HepG2 (cell line): ENCODE results near the gene CC2D1A. TPM values are rescaled to one million over a fixed set of nuclear protein-coding genes. Genes with fewer than 3 reads are reported as not detected.

Experiments used
- ETV6 ChIP-seq: sonication (generic); formaldehyde crosslinking; conservative IDR thresholded peaks from 2 replicates; pipeline ENCODE4 v1.4.0; 2020; ENCODE audit warnings: missing genetic modification reagents
- GPN1 ChIP-seq: sonication (generic); formaldehyde crosslinking; IDR thresholded peaks from 2 replicates; pipeline ENCODE4 v1.5.1; 2020; ENCODE audit warnings: missing genetic modification reagents, borderline replicate concordance
- HNRNPK ChIP-seq: fragments of 200-400 bp; formaldehyde crosslinking; IDR thresholded peaks from 2 replicates; pipeline ENCODE4 v1.6.1; 2018; ENCODE audit warnings: low read length, low read depth, moderate library complexity, mild to moderate bottlenecking; ENCODE audit not compliant: poor library complexity, severe bottlenecking
- NONO ChIP-seq, 2 experiments: fragments of 450-650 bp in 1 of 2; sonication (generic) in 1 of 2; formaldehyde crosslinking in 1 of 2; IDR thresholded peaks in 1 of 2; conservative IDR thresholded peaks in 1 of 2; 2 replicates each; pipeline versions ENCODE4 v1.6.1 to v1.8.0; 2017 to 2022; ENCODE audit warnings: mild to moderate bottlenecking in 1 of 2, missing genetic modification reagents in 1 of 2, moderate library complexity in 1 of 2
- NR1H2 ChIP-seq: sonication (generic); formaldehyde crosslinking; IDR thresholded peaks from 2 replicates; pipeline ENCODE4 v1.8.1; 2022; ENCODE audit warnings: low read depth, missing genetic modification reagents, borderline replicate concordance
- ONECUT2 ChIP-seq: sonication (generic); formaldehyde crosslinking; IDR thresholded peaks from 2 replicates; pipeline ENCODE4 v1.4.0; 2020; ENCODE audit warnings: missing genetic modification reagents
- RARA ChIP-seq: IDR thresholded peaks from 2 replicates; pipeline ENCODE4 v1.6.1; 2016; ENCODE audit warnings: missing genetic modification reagents, missing compliant biosample characterization
- REPIN1 ChIP-seq: sonication (generic); formaldehyde crosslinking; IDR thresholded peaks from 2 replicates; pipeline ENCODE4 v1.8.0; 2022; ENCODE audit warnings: missing genetic modification reagents, low read depth, mild to moderate bottlenecking, borderline replicate concordance
- SMAD9 ChIP-seq: sonication (generic); formaldehyde crosslinking; IDR thresholded peaks from 2 replicates; pipeline ENCODE4 v1.5.1; 2020; ENCODE audit warnings: mild to moderate bottlenecking, missing genetic modification reagents
- ZNF121 ChIP-seq: sonication (generic); formaldehyde crosslinking; IDR thresholded peaks from 2 replicates; pipeline ENCODE4 v1.5.0; 2020; ENCODE audit warnings: mild to moderate bottlenecking, missing genetic modification reagents
- ZNF225 ChIP-seq: sonication (generic); formaldehyde crosslinking; IDR thresholded peaks from 2 replicates; pipeline ENCODE4 v1.4.0; 2020; ENCODE audit warnings: mild to moderate bottlenecking, missing genetic modification reagents
- ZNF235 ChIP-seq: sonication (generic); formaldehyde crosslinking; IDR thresholded peaks from 2 replicates; pipeline ENCODE4 v1.8.1; 2023; ENCODE audit warnings: mild to moderate bottlenecking, missing genetic modification reagents, borderline replicate concordance
- ZNF280B ChIP-seq: sonication (generic); formaldehyde crosslinking; IDR thresholded peaks from 2 replicates; pipeline ENCODE4 v1.5.0; 2020; ENCODE audit warnings: missing genetic modification reagents, mild to moderate bottlenecking, borderline replicate concordance
- ZNF382 ChIP-seq: sonication (generic); formaldehyde crosslinking; IDR thresholded peaks from 2 replicates; pipeline ENCODE4 v1.5.0; 2020; ENCODE audit warnings: missing genetic modification reagents, mild to moderate bottlenecking, borderline replicate concordance
- ZNF510 ChIP-seq: sonication (generic); formaldehyde crosslinking; IDR thresholded peaks from 2 replicates; pipeline ENCODE4 v1.4.0; 2020; ENCODE audit warnings: low read depth, mild to moderate bottlenecking, missing genetic modification reagents
- polyA plus RNA-seq, 8 experiments: library from polyadenylated mRNA; depleted of rRNA in 3 of 8; stranded (reverse) in 7 of 8; unstranded in 1 of 8; fragments of >200 nt; fragmentation: Illumina TruSeq in 4 of 8; extraction: Trizol in 4 of 8; gene quantifications; 2 replicates each; pipeline versions ENCODE4 v1.2.1 to v1.2.3, GENCODE V29; 2011 to 2016; ENCODE audit warnings: low read depth in 4 of 8, missing spikeins in 1 of 8, mixed read lengths in 1 of 8; ENCODE audit not compliant: insufficient read depth in 1 of 8
- total RNA-seq, 5 experiments: library from RNA; depleted of rRNA; stranded (reverse); fragments of >200 nt; fragmentation: Illumina TruSeq; extraction: Trizol; gene quantifications; 2 replicates each; pipeline ENCODE4 v1.2.3, GENCODE V29; 2016; ENCODE audit warnings: low read depth in 1 of 5
- TF ChIP-seq, protein P1 (sequence below): sonication (generic); formaldehyde crosslinking; IDR thresholded peaks from 2 replicates; pipeline ENCODE4 v1.4.0; 2020; ENCODE audit warnings: mild to moderate bottlenecking, missing genetic modification reagents, borderline replicate concordance
- TF ChIP-seq, protein P2 (sequence below): sonication (generic); formaldehyde crosslinking; IDR thresholded peaks from 2 replicates; pipeline ENCODE4 v1.8.0; 2022; ENCODE audit warnings: low read depth, missing genetic modification reagents
- TF ChIP-seq, protein P3 (sequence below): sonication (generic); formaldehyde crosslinking; IDR thresholded peaks from 2 replicates; pipeline ENCODE4 v1.5.1; 2020; ENCODE audit warnings: mild to moderate bottlenecking, missing genetic modification reagents, borderline replicate concordance

Gene CC2D1A
- total and polyA plus RNA-seq, 2 of the 13 experiments (the other 11 are each of a cell fraction or from before 2014, with no cell fraction given): 9.7 to 11.5 TPM

DNA sequence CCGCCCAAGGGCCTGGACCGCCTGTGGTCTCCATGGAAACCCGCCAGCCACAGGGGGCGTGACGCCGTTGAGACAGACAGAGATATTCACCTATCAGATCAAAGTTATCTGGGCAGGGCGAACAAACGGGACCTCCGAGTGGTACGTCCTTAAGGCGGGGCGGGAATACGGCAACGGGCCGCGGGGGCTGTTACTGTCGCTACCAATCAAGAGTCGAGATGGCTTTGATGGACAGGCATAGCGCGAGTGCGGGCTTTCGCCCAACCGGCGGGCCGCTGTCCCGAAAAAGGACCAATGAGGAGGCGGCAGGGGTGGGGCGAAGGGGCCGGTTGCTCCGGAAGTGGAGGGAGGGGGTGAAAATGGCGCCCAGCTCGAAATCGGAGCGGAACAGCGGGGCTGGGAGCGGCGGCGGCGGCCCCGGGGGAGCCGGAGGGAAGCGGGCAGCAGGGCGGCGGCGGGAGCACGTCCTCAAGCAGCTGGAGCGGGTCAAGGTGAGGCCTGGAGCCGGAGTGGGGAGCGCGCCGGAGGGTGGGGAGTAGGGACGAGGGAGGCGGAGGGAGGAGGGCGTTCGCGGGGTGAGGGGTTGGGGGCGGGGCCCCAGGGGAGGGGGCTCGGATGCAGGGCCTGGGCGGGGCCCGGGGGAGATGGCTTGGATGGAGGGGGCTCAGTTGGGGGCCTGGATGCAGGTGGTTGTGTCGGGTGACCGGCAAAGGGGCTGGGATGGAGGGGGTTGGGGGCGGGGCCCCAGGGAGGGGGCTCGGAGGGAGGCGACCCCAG, 46.3 kb downstream of the CC2D1A start, which contains the start of gene DCAF15 (continued):
- TF ChIP-seq, protein P1, sequence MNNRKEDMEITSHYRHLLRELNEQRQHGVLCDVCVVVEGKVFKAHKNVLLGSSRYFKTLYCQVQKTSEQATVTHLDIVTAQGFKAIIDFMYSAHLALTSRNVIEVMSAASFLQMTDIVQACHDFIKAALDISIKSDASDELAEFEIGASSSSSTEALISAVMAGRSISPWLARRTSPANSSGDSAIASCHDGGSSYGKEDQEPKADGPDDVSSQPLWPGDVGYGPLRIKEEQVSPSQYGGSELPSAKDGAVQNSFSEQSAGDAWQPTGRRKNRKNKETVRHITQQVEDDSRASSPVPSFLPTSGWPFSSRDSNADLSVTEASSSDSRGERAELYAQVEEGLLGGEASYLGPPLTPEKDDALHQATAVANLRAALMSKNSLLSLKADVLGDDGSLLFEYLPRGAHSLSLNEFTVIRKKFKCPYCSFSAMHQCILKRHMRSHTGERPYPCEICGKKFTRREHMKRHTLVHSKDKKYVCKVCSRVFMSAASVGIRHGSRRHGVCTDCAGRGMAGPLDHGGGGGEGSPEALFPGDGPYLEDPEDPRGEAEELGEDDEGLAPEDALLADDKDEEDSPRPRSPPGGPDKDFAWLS (CRISPR knock-in tag): no peak
- TF ChIP-seq SMAD9 (CRISPR knock-in tag): no peak
- TF ChIP-seq, protein P2, sequence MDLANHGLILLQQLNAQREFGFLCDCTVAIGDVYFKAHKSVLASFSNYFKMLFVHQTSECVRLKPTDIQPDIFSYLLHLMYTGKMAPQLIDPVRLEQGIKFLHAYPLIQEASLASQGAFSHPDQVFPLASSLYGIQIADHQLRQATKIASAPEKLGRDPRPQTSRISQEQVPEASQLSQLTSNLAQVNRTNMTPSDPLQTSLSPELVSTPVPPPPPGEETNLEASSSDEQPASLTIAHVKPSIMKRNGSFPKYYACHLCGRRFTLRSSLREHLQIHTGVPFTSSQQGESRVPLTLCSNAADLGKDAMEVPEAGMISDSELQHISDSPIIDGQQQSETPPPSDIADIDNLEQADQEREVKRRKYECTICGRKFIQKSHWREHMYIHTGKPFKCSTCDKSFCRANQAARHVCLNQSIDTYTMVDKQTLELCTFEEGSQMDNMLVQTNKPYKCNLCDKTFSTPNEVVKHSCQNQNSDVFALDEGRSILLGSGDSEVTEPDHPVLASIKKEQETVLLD (CRISPR knock-in tag): no peak
- peak; percentile 58 for TF ChIP-seq ZNF235
- 0 out of 2 replicates have a peak, but pooled peaks have one; percentile 50 for TF ChIP-seq ZNF225
- TF ChIP-seq, protein P3, sequence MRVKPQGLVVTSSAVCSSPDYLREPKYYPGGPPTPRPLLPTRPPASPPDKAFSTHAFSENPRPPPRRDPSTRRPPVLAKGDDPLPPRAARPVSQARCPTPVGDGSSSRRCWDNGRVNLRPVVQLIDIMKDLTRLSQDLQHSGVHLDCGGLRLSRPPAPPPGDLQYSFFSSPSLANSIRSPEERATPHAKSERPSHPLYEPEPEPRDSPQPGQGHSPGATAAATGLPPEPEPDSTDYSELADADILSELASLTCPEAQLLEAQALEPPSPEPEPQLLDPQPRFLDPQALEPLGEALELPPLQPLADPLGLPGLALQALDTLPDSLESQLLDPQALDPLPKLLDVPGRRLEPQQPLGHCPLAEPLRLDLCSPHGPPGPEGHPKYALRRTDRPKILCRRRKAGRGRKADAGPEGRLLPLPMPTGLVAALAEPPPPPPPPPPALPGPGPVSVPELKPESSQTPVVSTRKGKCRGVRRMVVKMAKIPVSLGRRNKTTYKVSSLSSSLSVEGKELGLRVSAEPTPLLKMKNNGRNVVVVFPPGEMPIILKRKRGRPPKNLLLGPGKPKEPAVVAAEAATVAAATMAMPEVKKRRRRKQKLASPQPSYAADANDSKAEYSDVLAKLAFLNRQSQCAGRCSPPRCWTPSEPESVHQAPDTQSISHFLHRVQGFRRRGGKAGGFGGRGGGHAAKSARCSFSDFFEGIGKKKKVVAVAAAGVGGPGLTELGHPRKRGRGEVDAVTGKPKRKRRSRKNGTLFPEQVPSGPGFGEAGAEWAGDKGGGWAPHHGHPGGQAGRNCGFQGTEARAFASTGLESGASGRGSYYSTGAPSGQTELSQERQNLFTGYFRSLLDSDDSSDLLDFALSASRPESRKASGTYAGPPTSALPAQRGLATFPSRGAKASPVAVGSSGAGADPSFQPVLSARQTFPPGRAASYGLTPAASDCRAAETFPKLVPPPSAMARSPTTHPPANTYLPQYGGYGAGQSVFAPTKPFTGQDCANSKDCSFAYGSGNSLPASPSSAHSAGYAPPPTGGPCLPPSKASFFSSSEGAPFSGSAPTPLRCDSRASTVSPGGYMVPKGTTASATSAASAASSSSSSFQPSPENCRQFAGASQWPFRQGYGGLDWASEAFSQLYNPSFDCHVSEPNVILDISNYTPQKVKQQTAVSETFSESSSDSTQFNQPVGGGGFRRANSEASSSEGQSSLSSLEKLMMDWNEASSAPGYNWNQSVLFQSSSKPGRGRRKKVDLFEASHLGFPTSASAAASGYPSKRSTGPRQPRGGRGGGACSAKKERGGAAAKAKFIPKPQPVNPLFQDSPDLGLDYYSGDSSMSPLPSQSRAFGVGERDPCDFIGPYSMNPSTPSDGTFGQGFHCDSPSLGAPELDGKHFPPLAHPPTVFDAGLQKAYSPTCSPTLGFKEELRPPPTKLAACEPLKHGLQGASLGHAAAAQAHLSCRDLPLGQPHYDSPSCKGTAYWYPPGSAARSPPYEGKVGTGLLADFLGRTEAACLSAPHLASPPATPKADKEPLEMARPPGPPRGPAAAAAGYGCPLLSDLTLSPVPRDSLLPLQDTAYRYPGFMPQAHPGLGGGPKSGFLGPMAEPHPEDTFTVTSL: no peak
- no peak for TF ChIP-seq ZNF510
- TF ChIP-seq GPN1 (CRISPR knock-in tag): no peak
- peak; percentile 95 for TF ChIP-seq HNRNPK
- no peak for TF ChIP-seq NONO (IDR thresholded peaks at IDR 0.05)
- TF ChIP-seq NONO (CRISPR knock-in tag; conservative IDR thresholded peaks at IDR 0.05): peak; percentile 50; the same call in 1 of the 2 replicates
- TF ChIP-seq ZNF382 (CRISPR knock-in tag): no peak
- no peak for TF ChIP-seq NR1H2 (CRISPR knock-in tag)
- TF ChIP-seq ONECUT2: no peak
- no peak for TF ChIP-seq ZNF280B (CRISPR knock-in tag)
- no peak for TF ChIP-seq RARA (CRISPR knock-in tag)
- 0 out of 2 replicates have a peak, but pooled peaks have one; percentile 57 for TF ChIP-seq REPIN1 (CRISPR knock-in tag)
- TF ChIP-seq ZNF121: no peak
- TF ChIP-seq ETV6 (CRISPR knock-in tag): no peak
